Activated CD4-positive, alpha-beta T cell treated with anti-CD3 and anti-CD28 coated beads, Interleukin-2, amount 10 ng/mL, durations not matched to agents 7 days and 5 days (primary cell): Measurements from ENCODE around the gene NCBP3. TPM values are rescaled to one million over a fixed set of nuclear protein-coding genes. Genes with fewer than 3 reads are reported as not detected.
"Not testable (repeated sequence)": the region's sequence is repeated elsewhere in the genome, so short reads cannot be mapped to it uniquely, and the experiment has no call there.

ENCODE experiments used
- CTCF ChIA-PET: fragments of 350-600 bp; sonication (Branson Sonifier 250); formaldehyde crosslinking; loops from one replicate; lab custom pipeline; 2021; ENCODE audit warnings: antibody characterized with exemption; lab: Charles Lee
- POLR2A ChIA-PET: fragments of 350-600 bp; sonication (Branson Sonifier 250); formaldehyde crosslinking; loops from one replicate; lab custom pipeline; 2021; ENCODE audit warnings: antibody characterized with exemption; lab: Charles Lee
- DNase-seq: peaks from one replicate; pipeline ENCODE4 v3.0.0-alpha.2; 2020
- H3K27ac Mint-ChIP-seq: one replicate; pipeline ENCODE4 v1.8.0; 2021; ENCODE audit warnings: mild to moderate bottlenecking, moderate library complexity, mixed read lengths
- H3K27me3 Mint-ChIP-seq: one replicate; pipeline ENCODE4 v1.8.0; 2021; ENCODE audit warnings: mixed read lengths
- H3K36me3 Mint-ChIP-seq: one replicate; pipeline ENCODE4 v1.8.0; 2021; ENCODE audit warnings: low read depth, mixed read lengths
- H3K4me1 Mint-ChIP-seq: one replicate; pipeline ENCODE4 v1.8.0; 2021; ENCODE audit warnings: mixed read lengths
- H3K4me3 Mint-ChIP-seq: one replicate; pipeline ENCODE4 v1.8.0; 2021; ENCODE audit warnings: mild to moderate bottlenecking, moderate library complexity, mixed read lengths
- H3K9me3 Mint-ChIP-seq: one replicate; pipeline ENCODE4 v1.8.0; 2021; ENCODE audit warnings: mixed read lengths
- total RNA-seq, 2 experiments: library from RNA; stranded (reverse); gene quantifications; one replicate each; pipeline ENCODE4 v1.2.3, GENCODE V29; 2021

The NCBP3 gene
- total RNA-seq, 2 experiments from 2014 or later, result 43.6 to 43.7 TPM

DNA sequence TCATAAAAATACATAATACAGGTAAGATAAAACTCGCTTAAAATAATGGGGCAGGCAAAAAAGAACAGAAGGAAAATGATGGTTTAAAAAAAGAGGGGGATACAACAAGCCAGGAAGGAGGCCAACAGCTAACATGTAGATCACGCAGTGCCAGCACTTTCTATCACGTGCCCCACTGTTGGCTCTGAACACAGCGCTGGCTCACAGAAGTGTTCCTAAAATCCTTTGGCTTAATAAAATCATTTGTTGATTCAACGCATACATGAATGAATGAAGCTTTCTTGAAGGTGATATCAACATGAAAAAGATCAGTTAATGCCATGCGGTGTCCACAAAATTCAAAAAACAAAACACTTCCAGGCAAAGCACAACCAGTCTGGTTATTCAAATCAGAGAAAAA is 53.6 kb downstream of the NCBP3 start:
- Mint-ChIP-seq H3K36me3 (no peaks in the 10 kb centered on the region), H3K4me1 (peaks cover 51% of the 10 kb centered on the region), H3K9me3 (no peaks in the 10 kb centered on the region), H3K27ac (no peak overlapping the region), H3K4me3 (no peak overlapping the region), H3K27me3 (no peaks in the 10 kb centered on the region)
- no peak for DNase-seq
- ChIA-PET CTCF (interaction anchor here (0.7 to 1.5 kb wide), 4 partner anchors 13 to 172 kb away, joined by 3 to 4 read pairs (median 3); partner anchors contain the start of gene HASPIN), POLR2A (no interaction called here)

DNA sequence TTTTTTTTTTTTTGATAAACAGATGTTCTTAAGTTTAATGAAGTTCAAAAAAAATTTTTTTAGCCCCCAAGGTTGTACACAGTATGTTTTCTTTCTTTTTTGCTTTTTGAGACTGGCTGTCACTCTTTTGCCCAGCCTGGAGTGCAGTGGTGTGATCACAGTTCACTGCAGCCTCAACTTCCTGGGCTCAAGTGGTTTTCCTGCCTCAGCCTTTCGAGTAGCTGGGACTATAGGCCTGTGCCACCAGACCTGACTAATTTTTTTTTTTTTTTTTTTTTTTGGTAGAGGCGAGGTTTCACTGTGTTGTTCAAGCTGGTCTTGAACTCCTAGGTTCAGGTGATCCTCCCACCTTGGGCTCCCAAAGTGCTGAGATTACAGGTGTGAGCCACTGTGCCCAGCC is 57.8 kb downstream of the NCBP3 start:
- Mint-ChIP-seq H3K9me3 (no peaks in the 10 kb centered on the region), H3K4me3 (no peak overlapping the region), H3K27ac (peak overlapping the region; percentile 22), H3K4me1 (peaks cover 30% of the 10 kb centered on the region), H3K36me3 (no peaks in the 10 kb centered on the region), H3K27me3 (peaks cover 5% of the 10 kb centered on the region)
- POLR2A ChIA-PET, result no interaction called here
- no peak for DNase-seq
- CTCF ChIA-PET, result interaction anchor here (0.6 to 2.3 kb wide), 2 partner anchors 29 to 50 kb away, joined by 3 to 7 read pairs; no protein-coding TSS in a partner anchor

DNA sequence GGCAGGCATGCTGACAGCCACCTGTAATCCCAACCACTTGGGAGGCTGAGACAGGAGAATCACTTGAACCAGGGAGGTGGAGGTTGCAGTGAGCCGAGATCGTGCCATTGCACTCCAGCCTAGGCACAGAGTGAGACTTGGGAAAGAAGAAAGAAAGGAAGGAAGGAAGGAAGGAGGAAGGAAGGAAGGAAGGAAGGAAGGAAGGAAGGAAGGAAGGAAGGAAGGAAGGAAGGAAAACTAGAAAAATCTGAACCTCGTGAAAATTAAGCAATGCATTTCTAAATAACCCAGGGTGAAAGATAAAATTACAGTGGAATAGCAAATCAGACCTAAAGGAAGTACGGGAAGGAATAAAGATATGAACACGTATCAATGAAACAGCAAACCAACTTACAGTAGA is 60.7 kb downstream of the NCBP3 start:
- H3K4me3 Mint-ChIP-seq, POLR2A ChIA-PET, H3K27me3 Mint-ChIP-seq, CTCF ChIA-PET, DNase-seq, H3K36me3 Mint-ChIP-seq, H3K9me3 Mint-ChIP-seq: not testable (repeated sequence)
- peaks cover 17% of the 10 kb centered on the region for H3K4me1 Mint-ChIP-seq
- H3K27ac Mint-ChIP-seq, result peak overlapping the region; percentile 19

DNA sequence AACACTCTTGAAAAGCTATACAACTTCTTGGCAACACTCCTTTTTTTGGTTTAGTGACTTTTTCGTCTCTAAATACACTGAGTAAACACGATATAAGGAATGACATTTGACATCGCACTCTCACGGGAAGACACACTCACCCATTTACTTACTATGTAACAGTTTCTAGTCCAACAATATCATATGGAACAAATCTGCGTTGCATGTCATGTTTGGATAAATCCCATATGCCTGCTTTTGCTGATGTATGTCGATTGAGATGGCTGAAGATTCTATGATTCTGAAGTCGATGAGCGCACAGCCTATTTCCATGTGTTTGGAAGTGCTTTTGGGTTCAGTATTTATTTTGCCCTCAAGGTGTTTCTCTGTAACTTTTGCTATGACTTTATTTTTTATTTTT is 63.3 kb downstream of the NCBP3 start:
- no peak for DNase-seq
- Mint-ChIP-seq H3K9me3 (no peaks in the 10 kb centered on the region), H3K27me3 (peaks cover 11% of the 10 kb centered on the region), H3K36me3 (no peaks in the 10 kb centered on the region), H3K4me3 (no peak overlapping the region), H3K4me1 (peaks cover 5% of the 10 kb centered on the region), H3K27ac (no peak overlapping the region)
- ChIA-PET POLR2A (no interaction called here), CTCF (interaction anchor here (1.7 kb wide), 1 partner anchor 10 kb away, joined by 3 read pairs; no protein-coding TSS in a partner anchor)

DNA sequence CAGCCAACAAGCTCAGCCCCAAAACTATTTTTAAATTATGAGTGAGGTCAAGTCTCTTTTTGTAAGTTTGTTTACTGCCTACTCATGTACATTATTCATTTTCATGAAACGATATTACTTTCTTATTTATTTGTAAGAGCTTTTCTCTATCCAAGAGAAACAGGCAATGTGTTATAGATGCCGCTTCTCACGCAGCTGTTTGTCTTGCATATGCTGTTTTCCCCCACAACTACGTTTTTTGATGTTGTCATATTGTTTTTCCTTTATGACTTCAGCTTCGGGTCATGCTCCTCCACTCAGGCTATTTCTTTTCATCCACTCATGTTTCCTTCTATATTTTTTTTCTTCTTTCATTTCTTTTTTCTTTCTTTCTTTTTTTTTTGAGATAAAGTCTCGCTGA is 65.1 kb downstream of the NCBP3 start:
- peaks cover 11% of the 10 kb centered on the region for H3K27me3 Mint-ChIP-seq
- H3K4me1 Mint-ChIP-seq, result peaks cover 5% of the 10 kb centered on the region
- no peak overlapping the region for H3K27ac Mint-ChIP-seq
- ChIA-PET POLR2A (no interaction called here), CTCF (interaction anchor here (1.1 to 3.8 kb wide), 4 partner anchors 14 to 65 kb away, joined by 3 to 15 read pairs (median 4); partner anchors contain the start of gene NCBP3)
- H3K9me3 Mint-ChIP-seq, result no peaks in the 10 kb centered on the region
- DNase-seq, result no peak
- H3K4me3 Mint-ChIP-seq, result no peak overlapping the region
- H3K36me3 Mint-ChIP-seq, result no peaks in the 10 kb centered on the region

DNA sequence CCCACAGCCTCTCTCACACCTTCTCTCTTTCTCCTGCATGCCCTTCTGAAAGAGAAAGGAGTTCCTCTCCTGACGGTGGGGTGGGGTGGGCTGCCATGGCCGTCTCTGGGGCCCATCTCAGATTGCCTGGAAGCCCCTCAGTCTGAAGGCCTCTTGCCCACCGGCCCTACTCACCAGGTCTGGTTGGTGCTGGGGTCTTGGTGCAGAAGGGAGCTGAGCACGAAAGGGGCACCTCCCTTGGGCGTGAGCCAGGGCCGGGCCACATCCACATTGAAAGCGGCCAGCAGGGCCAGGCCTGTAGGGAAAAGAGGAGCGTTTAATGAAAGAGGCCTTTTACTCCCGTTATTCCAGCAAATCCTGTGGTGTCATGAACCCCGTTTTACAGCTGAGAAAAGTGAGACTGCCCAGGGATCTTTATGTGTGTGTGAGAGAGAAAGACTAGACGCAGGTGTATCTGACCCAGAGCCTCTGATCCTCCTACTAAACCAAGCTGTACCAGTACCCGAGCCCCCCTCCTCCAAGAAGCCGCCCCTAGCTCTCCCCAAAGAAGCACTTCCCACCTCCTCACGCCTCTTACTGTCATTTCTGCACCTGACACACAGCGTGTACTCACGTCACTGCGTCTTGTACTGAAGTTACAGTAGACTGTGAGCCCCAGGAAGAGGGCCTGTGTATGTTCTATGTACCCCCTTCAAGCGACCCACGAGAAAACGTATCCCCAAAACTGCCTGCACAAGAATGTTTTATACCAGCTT is 68.5 kb downstream of the NCBP3 start:
- Mint-ChIP-seq H3K27ac (no peak overlapping the region), H3K9me3 (no peaks in the 10 kb centered on the region), H3K36me3 (no peaks in the 10 kb centered on the region), H3K27me3 (peaks cover 6% of the 10 kb centered on the region), H3K4me3 (no peak overlapping the region), H3K4me1 (no peaks in the 10 kb centered on the region)
- DNase-seq, result no peak
- ChIA-PET CTCF (interaction anchor here (0.6 to 3.8 kb wide), 5 partner anchors 14 to 40 kb away, joined by 3 to 15 read pairs (median 3); no protein-coding TSS in a partner anchor), POLR2A (no interaction called here)

DNA sequence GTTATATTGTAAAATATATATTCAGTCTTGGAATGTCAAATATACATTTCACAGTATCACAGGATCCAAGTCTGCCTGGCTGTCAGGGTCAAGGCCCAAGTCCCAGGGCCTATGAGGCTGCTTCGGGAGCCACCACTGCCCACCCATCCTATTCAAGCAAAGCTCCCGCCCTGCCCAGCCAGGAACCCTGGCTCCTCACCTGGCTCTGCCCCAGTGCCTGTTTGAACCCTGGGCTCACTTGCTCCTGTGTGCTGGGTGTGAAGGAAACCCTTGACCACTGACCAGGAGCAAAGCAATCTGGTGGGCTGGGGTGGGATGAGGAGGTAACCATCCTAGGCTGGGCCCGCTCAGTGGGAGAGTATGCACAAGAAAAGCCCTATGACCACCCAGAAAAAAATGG is 72.1 kb downstream of the NCBP3 start:
- DNase-seq, result no peak
- no peaks in the 10 kb centered on the region for H3K36me3 Mint-ChIP-seq
- no peak overlapping the region for H3K27ac Mint-ChIP-seq
- ChIA-PET POLR2A (no interaction called here), CTCF (no interaction called here)
- peaks cover 6% of the 10 kb centered on the region for H3K27me3 Mint-ChIP-seq
- peaks cover 25% of the 10 kb centered on the region for H3K4me1 Mint-ChIP-seq
- H3K9me3 Mint-ChIP-seq, result no peaks in the 10 kb centered on the region
- H3K4me3 Mint-ChIP-seq, result no peak overlapping the region

DNA sequence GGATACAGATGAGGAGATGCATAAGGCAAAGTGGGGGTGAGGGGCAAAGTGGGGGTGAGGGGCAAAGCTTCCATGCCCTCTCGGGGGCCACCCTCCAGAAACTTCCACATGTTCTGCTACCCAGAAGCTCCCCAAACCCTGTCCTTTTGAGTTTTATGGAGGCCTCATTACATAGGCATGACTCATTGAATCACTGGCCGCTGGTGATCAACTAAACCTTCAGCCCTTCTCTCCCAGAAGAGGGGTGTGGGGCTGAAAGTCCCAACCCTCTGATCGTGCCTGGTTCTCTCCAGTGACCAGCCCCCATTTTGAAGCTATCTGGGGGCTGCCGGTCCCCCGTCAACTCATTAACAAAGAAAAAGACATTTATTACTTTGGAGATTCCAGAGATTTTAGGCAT is 72.5 kb downstream of the NCBP3 start:
- Mint-ChIP-seq H3K4me1 (peaks cover 30% of the 10 kb centered on the region), H3K27ac (no peak overlapping the region), H3K9me3 (no peaks in the 10 kb centered on the region), H3K4me3 (no peak overlapping the region), H3K27me3 (peaks cover 5% of the 10 kb centered on the region), H3K36me3 (no peaks in the 10 kb centered on the region)
- no peak for DNase-seq
- ChIA-PET POLR2A (no interaction called here), CTCF (interaction anchor here (1.5 kb wide), 1 partner anchor 9 kb away, joined by 3 read pairs; no protein-coding TSS in a partner anchor)

DNA sequence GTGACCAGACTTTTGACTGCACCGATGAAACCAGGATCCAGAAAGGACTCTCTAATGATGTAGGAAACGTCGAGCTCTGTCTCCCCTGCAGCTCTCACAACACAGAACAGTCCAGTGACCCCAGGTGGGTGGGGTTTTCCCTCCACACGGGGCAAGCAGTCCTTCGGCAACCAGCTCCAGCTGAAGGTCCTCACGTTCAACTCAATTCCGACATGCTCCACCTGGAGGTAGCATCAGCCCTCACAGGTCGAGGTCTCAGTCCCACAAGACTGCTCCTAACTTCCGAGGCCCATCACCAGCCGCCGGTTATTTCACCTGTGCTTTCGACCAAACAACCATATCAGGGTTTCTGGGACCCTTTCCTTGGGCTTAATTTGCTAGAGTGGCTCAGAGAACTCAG is 73.3 kb downstream of the NCBP3 start:
- H3K27me3 Mint-ChIP-seq, result peaks cover 5% of the 10 kb centered on the region
- ChIA-PET CTCF (interaction anchor here (1.5 kb wide), 1 partner anchor 10 kb away, joined by 3 read pairs; no protein-coding TSS in a partner anchor), POLR2A (no interaction called here)
- H3K27ac Mint-ChIP-seq, result no peak overlapping the region
- no peak for DNase-seq
- H3K4me3 Mint-ChIP-seq, result no peak overlapping the region
- no peaks in the 10 kb centered on the region for H3K36me3 Mint-ChIP-seq
- no peaks in the 10 kb centered on the region for H3K9me3 Mint-ChIP-seq
- peaks cover 33% of the 10 kb centered on the region for H3K4me1 Mint-ChIP-seq

DNA sequence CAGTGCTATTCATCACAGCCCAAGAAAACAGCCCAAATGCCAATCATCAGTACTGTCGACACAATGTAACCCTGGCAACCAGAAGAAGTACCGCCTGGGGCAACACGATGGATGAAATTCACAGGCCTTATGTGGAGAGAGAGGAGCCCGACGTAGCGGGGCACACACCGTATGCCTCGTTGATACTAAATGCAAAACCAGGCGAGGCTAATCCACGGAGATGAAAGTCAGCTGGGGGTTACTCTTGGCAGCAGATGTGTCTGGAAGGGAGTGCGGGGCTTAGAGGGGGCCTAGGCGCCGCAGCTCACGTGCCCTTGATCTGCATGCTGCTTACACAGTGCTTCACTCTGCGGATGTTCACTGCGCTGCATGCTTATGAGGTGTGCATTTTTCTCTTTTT is 74.9 kb downstream of the NCBP3 start:
- Mint-ChIP-seq H3K36me3 (peaks cover 3% of the 10 kb centered on the region), H3K4me1 (peaks cover 45% of the 10 kb centered on the region), H3K4me3 (no peak overlapping the region), H3K9me3 (peaks cover 4% of the 10 kb centered on the region), H3K27ac (peak overlapping the region; percentile 2), H3K27me3 (peaks cover 5% of the 10 kb centered on the region)
- DNase-seq, result no peak
- CTCF ChIA-PET, result interaction anchor here (1.2 kb wide), 1 partner anchor 57 kb away, joined by 6 read pairs; no protein-coding TSS in a partner anchor
- POLR2A ChIA-PET, result no interaction called here

DNA sequence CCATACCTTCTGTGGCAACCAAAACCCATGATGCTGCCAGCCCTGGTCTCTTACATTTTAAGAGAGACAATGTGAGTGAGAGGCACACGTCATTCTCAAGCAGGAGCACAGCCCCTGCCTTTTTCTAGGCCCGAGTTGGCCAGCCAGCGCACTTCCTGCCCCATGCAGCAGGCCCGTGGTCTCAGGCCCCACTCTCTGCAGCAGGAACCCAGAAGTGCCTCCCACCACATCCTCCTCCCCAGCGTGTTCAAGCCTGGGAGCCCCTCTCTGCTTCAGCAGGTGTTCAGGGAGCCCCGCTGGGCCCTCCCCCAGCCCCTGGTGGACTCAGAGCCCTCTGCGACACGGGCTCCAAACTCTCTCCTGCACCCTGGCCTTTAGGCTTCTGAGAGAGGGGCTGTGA is 75.6 kb downstream of the NCBP3 start:
- H3K27me3 Mint-ChIP-seq, result peaks cover 5% of the 10 kb centered on the region
- H3K4me3 Mint-ChIP-seq, result no peak overlapping the region
- H3K27ac Mint-ChIP-seq, result no peak overlapping the region
- DNase-seq, result no peak
- peaks cover 52% of the 10 kb centered on the region for H3K4me1 Mint-ChIP-seq
- ChIA-PET POLR2A (no interaction called here), CTCF (interaction anchor here (1.8 kb wide), 1 partner anchor 32 kb away, joined by 13 read pairs; no protein-coding TSS in a partner anchor)
- H3K9me3 Mint-ChIP-seq, result peaks cover 4% of the 10 kb centered on the region
- H3K36me3 Mint-ChIP-seq, result peaks cover 3% of the 10 kb centered on the region

DNA sequence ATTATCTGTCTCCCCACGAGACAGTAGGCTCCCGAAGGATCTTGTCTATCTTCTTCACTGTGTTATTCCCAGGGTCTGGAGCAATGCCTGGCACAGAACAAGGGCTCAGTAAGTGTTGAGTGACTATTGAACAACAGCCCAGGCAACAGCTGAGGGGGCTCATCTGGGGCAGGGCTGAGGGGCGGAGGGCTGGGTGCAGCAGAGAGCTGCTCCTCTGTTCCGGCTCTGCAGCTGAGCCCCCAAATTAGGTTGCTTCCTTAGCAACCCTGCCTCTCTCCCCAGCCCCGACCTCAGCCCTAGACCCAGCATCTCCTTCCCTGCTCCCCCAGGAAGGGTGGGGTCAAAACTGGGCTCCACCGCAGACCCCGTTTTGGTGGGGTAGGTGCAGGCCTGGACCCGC is 77.3 kb downstream of the NCBP3 start:
- Mint-ChIP-seq H3K36me3 (peaks cover 3% of the 10 kb centered on the region), H3K27ac (peak overlapping the region; percentile 58), H3K4me3 (no peak overlapping the region), H3K27me3 (peaks cover 5% of the 10 kb centered on the region), H3K9me3 (peaks cover 4% of the 10 kb centered on the region), H3K4me1 (peaks cover 67% of the 10 kb centered on the region)
- CTCF ChIA-PET, result interaction anchor here (1.0 kb wide), 2 partner anchors 28 to 59 kb away, joined by 3 read pairs; no protein-coding TSS in a partner anchor
- no peak for DNase-seq
- POLR2A ChIA-PET, result no interaction called here

DNA sequence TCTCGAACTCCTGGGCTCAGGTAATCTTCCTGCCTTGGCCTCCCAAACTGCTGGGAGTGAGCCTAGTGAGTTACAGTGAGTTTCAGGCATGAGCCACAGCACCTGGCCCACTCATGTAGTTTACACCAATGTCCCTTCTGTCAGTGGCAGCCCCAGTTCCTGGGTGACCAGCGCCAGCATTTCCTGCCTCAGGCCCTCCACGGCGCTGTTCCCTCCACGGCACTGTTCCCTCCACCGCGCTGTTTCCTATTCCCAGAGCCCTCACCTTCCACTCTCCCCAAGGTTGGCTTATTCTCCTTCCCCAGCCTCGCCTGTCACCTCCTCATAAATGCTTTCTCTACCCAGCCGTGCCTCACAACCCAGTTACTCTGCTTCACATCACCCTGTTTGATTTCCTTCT is 77.7 kb downstream of the NCBP3 start:
- ChIA-PET CTCF (interaction anchor here (1.0 kb wide), 1 partner anchor 59 kb away, joined by 3 read pairs; no protein-coding TSS in a partner anchor), POLR2A (no interaction called here)
- DNase-seq, result no peak
- Mint-ChIP-seq H3K9me3 (peaks cover 4% of the 10 kb centered on the region), H3K27ac (peak overlapping the region; percentile 58), H3K36me3 (peaks cover 3% of the 10 kb centered on the region), H3K4me1 (peaks cover 71% of the 10 kb centered on the region), H3K4me3 (no peak overlapping the region), H3K27me3 (peaks cover 5% of the 10 kb centered on the region)
